Lung microvascular endothelial cell (primary cell): Measurements from ENCODE around the gene KDELR3. TPM values are rescaled to one million over a fixed set of nuclear protein-coding genes. Genes with fewer than 3 reads are reported as not detected.

Source experiments
- DNase-seq, 2 donors: peaks; one replicate each; pipeline versions ENCODE4 v3.0.0 to v3.0.0-alpha.2; 2010; ENCODE audit warnings: low read depth in 2 of 2
- total RNA-seq: library from RNA; depleted of rRNA; stranded (reverse); fragments of >200 nt; gene quantifications from 2 replicates; pipeline ENCODE4 v1.2.1, GENCODE V29; 2014

The KDELR3 gene
- total RNA-seq, 1 donor from 2014 or later = 15.7 TPM

DNA sequence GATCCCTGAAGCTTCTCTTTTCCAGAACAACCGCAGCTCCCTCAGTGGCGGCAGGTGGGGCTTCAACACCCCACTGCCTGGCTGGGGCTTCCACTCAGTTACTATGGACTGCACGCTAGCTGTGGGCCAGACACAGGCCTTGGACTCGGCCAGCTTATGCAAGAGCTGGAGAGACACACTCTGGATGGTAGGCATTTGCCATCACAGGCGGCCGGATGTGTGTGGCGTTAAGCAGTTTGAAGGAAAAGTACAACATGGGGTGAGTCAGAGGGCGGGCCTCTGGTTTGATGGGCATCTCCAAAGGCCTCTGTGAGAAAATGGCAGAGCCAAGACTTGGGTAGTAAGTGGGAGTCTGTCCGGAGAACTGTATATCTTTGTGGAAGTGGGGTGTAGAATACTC, 30.5 kb upstream of the KDELR3 start:
- peak in 1 of 2 donors; percentile 27 for DNase-seq

DNA sequence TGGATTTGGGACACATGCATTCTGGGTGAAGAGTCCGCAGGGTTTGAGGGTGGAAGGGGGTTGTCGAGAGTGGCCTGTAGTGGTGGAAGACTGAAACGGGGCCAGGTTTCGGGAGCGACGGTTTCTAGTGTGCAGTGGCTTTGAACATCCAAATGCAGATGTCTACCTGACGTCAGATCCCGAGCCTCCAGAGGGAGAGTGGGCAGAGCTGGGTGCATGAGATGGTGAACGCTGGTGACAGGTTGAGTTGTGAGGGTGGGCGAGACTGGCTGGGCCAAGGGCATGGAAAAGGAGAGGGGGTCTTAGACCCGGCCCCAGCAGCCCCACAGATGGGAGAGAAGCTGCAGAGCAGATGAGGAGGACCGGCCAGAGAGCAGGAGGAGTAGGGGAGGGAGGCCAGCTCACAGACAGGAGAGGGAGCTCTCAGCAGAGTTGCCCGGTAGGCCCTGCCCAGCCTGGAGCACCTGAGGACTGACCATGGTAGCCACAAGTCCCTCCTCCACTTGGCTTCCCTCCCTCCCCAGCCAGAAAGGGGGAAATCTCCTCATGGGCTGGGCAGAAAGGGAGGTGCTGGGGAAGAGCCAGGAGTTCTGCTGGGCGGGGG, 27.0 kb upstream of the KDELR3 start:
- no peak for DNase-seq

DNA sequence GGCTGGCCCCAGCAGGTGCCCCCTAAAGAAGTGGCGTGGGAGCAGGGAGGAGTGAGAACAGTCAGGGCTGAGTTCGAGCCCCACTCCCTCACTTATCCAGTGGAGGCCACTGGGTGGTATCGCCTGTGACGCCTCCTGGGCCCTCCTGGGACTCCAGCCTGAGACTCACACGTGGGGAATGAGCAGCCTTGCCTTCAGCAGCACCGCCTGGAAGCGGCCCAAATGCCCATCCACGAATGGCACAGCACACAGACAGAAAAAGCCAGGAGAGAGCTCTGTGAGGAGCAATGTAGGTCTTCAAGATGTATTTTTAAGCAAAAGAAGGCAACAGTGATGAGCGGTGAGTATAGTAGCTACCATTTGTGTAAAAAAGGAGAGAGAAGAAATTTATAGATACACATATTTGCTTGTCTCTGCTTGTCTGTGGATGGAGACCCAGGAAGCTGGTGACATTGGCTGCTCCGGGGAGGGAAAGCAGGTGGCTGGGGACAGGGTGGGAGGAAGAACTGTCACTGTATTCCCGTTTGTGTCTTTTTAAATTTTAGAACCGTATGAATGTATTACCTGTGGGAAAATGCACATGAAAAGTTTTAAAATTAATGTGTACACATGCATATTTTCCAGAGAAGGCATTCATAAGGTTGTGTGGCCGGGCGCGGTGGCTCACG, 26.1 kb upstream of the KDELR3 start:
- no peak for DNase-seq

DNA sequence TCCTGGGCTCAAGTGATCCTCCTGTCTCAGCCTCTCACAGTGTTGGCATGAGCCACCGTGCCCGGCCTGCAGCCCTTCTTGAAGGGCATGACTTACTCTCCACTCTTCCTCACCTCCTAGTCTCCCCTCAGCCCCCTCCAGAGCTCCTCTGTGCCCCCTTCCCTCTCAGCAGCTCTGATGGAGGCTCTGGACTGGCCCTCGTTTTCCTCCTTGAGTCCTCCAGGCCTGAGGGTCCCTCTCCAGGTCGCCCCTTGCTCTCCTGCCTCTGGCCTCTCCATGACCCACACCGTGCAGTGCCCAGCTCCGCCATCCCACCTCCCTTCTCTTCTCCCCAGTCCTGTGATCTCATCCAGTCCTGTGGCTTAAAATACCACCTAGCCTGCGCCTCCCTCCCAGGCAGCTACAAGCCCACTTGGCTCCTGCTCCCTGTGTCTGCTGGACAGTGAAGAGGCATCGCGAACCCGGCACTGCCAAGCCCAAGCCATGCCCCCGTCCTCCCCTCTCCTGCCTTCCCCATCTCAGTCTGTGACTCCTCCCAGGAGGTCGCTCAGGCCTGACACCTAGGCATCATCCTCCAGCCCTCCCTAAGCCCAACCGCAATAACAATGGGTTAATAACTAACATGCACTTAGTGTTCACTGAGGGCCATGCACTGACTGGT, 24.8 kb upstream of the KDELR3 start:
- DNase-seq = no peak

DNA sequence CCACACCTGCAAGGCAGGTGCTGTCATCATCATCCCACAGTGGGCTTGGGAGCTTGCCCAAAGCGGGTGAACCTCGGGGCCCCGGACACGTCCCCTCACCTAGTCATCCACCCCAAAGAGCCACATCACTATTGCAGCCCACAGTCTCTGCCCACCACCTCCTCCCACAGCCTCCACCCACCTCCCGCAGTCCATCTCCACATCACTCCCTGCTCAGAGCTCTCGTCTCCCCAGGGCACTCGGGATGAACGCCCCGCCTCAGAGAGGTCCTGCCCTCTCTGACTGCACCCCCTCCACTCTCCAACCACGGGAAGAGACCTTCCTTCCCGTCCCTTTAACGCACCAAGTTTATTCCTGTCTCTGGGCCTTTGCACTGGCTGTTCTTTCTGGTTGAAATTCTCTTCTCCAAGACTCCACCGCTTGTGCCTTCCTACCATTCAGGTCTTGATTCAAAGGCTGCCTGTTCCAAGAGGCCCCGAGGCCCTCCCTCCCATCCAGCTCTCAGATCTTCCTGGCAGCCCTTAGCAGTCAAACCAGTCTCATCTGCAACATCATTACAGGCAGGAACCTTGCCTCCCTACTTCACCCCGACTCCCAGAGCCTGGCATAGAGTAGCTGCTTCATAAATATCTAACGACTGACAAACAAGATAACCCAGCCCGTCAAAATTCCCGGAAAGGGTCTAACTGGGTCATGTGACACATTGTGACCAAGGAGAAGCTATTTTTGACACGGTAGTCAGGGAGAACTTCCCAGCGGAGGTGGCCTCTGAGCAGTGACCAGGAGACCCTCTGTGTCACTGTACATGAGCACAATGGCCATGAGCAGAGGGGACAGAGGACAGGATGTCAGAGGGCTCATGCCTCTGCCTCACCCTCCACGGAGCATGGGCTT, 24.0 kb upstream of the KDELR3 start:
- DNase-seq = no peak

DNA sequence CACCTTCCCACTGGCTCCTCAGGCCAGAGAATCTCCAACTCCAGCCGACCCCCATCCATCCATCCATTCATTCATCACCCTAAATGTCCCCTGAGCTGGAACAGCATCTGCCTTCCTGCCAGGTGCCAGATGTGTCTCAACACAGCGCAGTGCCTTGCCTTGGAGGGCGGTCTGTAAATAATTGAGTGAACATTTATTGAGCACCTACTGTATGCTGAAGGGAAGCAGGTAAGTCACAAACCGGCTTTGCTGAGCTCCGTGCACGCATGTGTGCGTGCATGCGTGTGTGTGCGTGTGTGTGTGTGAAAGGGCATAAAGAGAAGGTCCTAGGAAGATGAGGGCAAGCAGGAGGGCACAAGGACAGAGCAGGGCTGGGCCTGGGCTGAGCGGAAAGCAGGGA, 23.1 kb upstream of the KDELR3 start:
- DNase-seq = no peak

DNA sequence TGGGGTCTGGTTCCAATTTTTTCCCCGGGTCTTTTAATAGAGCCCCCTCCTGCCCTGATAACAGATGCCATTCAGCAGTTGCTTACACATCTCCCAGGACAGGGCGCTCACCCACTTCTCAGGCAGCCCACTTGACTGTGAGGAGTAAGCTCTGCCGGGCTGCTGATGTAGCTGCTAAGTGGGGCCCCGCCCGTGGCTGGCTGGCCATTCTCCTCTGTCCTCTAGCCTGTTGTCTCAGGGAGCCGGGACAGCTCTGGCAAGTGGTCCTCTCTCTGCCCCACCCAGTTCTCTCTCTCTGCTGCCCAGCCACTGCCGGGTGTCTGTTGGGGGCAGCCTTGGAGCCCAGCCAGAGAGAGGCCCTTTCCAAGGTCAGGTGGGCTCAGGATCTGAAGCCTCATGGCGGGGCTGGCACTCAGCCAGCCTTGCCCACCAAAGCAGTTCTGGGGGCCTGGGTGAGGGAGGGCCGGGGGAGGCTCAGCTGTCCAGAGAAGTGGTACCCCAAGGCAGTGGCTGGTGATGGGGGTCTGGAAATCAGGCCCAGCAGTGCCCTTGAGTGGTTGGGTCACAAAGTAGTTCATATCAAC, 21.8 kb upstream of the KDELR3 start:
- DNase-seq = no peak

DNA sequence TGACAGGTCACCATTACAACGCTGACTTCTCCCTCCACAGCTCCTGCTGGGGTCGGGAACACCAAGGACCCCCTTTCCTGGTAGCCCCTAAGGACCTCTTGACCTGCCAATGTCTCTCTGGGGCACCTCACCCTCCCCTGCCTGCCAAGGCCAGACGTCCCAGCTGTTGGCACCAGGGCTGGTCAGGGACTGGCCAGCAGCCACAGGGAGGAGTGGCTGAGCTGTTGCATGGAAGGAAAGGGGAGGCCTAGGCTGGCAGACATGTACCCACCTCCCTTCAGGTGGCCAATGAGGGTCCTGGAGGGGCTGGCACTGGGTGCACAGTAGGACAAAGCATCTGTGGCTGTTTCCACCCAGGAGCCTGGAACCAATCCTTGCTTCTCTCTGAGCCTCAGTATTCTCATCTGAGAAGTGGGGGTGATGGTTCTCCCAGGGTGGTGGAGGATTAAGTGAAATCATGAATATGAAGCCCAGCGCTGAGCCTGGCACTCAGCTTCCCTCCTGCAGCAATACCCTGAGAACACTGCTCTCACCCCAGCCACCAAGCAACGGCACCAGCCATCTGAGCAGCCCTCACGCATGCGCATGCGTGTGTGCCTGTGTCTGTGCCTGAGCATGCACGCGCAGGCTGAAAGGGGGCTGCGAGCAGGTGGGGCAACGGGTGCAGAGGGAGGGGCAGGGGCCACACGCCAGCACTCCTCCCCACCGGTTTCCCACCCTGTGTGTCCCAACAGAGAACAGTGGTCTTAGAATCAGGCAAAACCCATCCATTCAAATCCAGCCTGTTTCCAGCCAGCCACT, 18.8 kb upstream of the KDELR3 start:
- no peak for DNase-seq

DNA sequence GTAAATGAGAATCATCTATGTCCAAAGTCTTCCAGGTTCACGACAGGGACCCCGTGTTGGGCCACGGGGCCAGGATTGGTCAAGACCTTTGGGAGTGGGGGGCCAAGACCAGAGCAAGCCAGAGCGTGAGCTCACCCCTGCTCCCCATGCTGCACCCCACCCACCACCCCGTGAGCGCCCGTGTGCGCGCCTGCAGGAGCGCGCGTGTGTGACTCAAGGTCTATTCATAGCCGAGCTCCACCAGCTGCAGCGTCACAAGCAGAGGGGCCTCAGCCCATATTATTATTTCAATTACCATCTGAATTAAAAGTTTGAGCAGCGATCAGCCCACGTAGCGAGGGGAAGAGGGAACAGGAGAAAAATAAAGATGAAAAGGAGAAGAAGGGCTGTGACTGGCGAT, 18.1 kb upstream of the KDELR3 start:
- DNase-seq = no peak

DNA sequence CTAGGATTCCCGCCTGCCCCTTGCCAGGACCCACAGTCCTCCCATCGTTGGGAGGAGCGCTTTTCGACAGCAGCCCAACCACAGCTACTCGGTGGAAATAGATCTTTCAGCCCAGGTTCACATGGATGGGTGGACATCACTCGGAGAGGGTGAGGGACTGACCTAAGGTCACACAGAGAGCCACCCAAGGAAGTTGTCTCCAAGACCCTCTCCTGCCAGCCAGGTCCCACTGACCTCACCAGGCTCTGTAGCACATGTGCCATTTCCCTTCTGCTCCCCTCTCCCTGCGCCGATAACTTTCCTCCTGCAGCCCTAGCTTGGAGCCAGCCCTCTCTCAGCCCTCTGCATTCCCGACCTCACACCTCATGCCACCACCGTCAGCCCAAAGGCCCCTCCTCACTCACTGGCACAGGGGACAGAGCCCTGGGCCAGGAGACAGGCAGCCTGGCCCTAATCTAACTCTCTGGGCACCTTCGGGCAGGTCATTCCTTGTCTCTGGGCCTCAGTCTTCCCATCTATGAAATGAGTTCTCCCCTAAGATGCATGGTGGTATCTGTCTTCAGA, 17.6 kb upstream of the KDELR3 start:
- no peak for DNase-seq

DNA sequence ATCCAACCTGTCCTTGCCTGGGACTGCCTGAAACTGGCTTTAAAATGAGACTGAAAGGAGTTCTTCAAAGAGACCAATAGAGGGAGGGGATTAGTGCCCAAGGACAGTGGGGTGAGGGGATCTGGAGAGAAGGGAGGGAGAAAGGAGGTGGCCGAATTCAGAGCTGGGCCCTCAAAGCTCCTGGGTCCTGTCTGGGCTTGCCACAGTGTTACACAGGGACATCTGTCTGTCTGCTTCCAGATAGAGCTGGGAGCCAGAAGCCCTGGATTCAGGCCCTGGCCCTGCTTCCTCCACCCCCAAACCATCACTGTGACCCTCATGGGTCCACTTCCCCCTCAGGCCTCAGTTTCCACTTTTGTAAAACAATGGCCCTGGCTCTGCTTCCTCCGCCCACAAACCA, 16.5 kb upstream of the KDELR3 start:
- no peak for DNase-seq

DNA sequence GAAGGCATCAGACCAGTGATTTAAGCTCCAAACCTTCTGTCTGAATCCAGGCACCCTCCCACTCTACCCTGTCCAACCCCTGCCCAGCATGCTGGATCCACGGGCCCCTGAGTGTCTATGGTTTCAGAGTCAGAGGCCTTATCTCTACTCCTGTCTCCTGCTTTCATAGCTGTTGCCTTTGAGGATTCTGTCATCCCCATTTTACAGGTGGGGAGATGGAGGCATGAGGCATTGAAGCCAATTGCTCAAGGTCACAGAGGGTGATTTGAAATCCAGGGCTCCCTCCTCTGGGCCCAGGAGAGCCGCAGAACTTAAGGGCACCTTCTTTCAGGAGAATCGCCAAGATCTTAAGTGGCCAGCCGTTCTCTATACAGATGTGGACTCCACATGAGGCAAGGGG, 16.0 kb upstream of the KDELR3 start:
- no peak for DNase-seq

DNA sequence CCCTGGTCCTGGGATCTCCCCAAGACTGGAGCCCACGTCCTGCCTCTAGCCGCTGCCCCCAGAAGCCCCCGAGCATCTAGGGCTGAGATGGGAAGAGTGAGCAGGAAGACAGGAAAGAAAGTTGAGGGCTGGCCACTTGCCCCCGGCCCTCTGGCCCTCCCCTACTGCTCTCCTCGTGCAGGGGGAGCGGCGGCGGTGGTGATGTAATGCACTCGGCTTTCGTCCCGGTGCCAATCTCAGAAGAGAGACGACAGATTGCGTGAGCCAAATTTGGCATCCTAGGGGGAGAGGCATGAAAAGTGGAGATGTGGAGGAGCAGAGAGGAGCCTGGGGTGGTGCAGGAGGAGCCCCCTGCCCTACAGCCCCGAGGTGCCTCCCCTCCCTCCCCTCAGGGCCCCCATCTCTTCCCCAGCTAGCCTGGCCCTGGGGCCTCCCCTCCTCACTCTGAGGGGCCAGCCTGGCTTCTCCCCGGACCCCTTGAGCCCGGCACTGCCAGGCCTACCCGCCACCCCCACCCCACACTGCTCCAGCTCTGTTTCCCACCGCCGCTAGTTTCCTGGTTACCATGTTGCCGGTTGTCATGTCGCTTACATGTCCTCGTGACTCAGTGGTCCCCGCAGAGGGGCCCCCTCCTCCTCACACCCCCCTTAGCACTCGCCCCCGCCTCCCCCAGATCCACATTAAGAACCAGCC, 15.4 kb upstream of the KDELR3 start:
- peak in 1 of 2 donors; percentile 25 for DNase-seq

DNA sequence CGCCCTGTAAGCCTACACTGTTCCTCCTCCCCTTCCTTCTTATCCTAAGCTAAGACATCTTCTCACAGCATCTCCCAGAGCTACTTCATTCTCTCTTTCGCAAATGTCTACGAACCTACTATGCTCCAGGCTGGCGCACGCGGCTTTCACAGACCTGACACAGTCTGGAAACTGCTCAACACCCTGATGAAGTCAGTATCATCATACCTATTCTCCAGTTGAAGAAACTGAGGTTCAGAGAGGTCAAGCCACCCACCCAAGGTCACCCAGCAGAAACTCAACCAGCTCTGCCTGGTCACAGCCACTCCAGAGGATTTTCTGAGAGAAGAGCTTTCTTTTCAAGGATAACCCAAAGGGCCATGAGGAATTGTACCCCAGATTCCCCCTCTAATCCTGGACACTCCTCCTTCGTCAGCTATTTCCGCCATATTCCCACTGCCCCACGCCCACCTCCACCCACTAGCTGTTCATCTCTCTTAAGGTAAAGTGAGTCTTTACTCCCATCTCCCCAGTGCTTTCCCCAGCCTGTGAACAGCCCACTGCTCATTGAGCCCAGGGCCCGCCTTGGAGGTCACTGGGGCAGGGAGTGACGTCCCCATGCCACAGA, 14.7 kb upstream of the KDELR3 start:
- DNase-seq = no peak

DNA sequence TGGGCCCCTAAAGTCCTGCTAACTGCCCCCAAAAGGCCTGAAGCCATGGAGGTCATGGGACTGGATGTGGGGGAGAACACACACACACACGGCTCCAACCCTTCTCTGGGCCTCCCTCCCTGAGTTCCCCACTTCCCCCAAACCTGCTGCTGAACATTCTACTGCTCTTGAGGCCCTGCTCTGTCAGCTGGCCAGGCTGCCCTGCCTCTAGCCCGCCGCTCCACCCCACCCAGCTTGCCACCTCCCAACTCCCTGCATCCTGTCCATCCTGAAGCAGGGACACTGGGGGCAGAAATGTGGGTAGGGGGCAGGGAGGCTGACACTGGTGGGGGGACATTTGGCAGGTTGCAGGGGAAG, 13.9 kb upstream of the KDELR3 start:
- DNase-seq = no peak

DNA sequence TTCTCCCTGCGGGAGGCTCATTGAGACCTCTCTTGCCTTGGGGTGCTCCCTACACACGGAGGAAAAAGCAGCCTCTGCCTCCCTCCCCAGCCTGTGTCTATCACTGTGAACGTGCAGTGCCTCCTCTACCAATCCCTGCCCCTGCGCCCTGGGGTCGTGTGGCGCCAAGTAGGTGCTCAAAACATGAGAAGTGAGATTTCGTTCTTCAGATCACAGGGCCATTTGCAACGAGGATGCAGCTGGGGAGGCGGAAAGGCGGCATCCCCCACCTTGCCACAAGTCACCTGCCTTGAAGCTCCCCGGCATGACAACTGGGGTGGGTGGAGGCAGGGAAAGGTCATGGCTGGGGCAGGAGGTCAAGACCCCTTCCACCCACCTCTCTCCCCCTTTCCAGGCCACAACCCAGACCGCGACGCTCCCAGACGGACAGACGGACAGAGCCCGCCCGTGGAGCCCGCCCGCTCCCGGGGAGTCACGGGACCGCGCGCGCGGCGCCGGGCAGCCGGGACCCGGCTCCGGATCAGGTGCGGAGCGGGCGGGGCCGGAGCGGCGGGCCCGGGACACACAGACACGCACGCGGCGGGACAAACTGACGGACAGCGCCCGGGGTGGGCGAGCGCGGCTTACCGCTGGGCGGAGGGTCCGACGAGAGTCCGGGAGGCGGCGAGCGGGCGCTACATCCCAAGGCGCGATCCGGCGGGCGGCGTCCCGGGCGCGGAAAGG, 13.4 kb upstream of the KDELR3 start:
- no peak for DNase-seq

DNA sequence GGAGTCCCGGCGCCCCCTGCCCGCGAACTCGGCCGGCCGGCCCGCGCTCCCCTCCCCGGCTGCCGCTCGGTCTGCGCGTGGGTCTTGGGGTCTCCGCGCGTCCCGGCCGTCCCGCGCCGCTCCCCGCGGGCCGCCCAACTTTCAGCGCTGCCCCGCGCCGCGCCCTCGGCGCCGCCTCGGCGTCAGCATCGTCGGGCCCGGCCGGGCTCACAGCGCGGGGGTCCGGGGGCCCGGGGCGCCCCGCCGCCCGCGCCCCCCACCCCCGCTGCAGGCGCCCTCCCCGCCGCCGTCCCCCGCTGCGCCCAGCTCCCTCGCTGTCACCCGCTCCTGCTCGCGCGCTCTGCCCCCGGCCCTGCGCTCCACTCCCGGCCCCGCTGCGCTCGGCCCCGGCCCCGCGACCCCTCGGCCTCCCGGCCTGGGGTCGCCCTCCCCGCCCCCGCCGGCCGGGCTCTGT, 12.8 kb upstream of the KDELR3 start, which contains the start of gene KCNJ4:
Gene KCNJ4, minus strand, starts transcription at position 124 of the 454 bp plus-strand sequence. CDS start 27,067 bp downstream, outside the sequence.
- no peak for DNase-seq

DNA sequence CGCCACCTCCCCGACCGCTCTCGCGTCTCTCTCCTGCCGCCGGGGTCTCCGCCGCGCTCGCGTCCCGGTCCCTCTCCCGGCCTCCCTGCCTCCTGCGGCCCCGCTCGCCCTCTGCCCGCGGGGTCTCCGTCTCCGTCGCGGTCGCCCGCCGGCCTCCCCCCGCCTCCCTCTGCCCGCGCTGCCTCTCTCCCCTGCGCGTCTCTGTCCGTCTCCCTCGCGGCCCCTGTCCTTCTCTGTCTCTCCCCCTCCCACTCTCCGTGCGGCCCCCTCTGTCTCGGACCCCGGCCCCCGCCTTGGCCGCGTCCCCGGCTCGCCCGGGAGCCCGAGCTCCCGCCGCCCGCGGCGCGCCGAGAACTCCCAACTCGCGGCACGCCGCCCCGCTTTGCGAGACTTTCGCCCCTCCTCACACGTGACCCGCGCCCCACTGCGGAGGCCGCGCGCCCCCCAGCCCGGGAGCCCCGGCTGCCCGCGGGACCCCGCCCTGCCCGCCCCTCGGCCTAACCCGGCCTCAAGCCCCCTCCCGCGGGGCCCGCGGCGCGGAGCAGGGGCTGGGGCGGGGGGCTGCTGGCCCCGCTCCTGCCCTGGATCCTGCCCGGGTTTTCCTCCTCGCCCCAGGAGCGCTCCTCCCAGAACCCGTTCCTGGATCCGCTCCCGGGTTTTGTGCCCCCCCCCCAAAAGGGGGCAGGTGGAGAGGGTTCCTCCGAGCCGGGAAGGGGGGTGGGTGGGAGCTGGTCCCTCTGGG, 12.2 kb upstream of the KDELR3 start:
- peak; percentile 36 to 56 for DNase-seq
